OCI-LY1 (cell line): ENCODE results near the gene ZNF319.

Experiments
- CTCF ChIP-seq: fragments of 200-600 bp; sonication (generic), shearing (Covaris generic); IDR thresholded peaks from 2 replicates; pipeline ENCODE4 v1.5.1; 2017; ENCODE audit warnings: mild to moderate bottlenecking, antibody characterized with exemption, low read length, moderate library complexity, mixed read lengths
- EZH2 ChIP-seq: fragments of 200-600 bp; sonication (generic), shearing (Covaris generic); IDR thresholded peaks from 2 replicates; pipeline ENCODE4 v1.8.0; 2017; ENCODE audit warnings: borderline replicate concordance, mixed run types, mild to moderate bottlenecking, antibody characterized with exemption, low read length, moderate library complexity, mixed read lengths

DNA sequence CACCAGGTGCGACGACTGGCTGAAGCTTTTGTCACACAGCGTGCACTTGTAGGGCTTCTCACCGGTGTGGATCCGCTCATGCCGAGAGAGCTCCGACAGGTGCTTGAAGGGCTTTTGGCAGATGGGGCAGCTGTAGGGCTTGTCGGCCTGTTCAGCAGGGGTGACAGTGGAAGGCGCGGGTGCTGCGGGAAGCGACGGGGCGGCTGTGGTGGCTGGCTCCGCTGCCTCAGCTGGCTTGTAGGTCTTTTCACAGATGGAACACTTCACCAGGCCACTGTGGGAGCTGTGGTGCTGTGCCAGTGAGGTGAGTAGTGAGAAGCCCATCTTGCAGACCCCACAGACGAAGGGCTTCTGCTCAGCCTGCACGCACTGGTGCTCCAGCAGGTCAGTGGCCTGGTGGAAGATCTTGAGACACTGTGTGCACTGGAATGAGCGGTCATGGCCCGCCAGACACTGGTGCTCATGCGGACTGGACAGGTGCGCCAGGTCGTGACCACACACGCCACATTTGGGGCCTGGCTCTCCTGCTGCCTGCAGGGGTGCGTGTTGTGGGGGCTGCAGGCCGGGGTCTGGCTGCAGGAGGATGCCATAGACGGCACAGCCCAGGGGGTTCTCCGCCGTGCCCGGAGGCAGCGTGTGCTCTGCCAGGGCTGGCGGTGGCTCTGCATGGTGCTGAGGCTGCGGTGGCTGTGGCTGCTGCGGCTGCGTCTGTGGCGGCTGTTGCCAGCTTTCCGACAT, 2.8 kb downstream of the ZNF319 start:
- no peak for TF ChIP-seq CTCF
- TF ChIP-seq EZH2 = no peak
